GM12878 (cell line): ENCODE measurements around the gene KCNJ10. TPM values are rescaled to one million over a fixed set of nuclear protein-coding genes. Genes with fewer than 3 reads are reported as not detected.

ENCODE experiments used
- BHLHE40 ChIP-seq, 2 experiments: fragments of 450-650 bp in 1 of 2; IDR thresholded peaks; 2 replicates each; pipeline ENCODE4 v1.6.1; 2011 to 2017; ENCODE audit warnings: low read depth in 2 of 2, borderline replicate concordance in 1 of 2, improper control_type of control experiment in 1 of 2, low read length in 1 of 2, mild to moderate bottlenecking in 1 of 2
- DPF2 ChIP-seq: fragments of 450-650 bp; IDR thresholded peaks from 2 replicates; pipeline ENCODE4 v1.6.1; 2017; ENCODE audit warnings: mild to moderate bottlenecking
- E4F1 ChIP-seq: fragments of 450-650 bp; IDR thresholded peaks from 2 replicates; pipeline ENCODE4 v1.6.1; 2018; ENCODE audit warnings: borderline replicate concordance, mild to moderate bottlenecking; ENCODE audit not compliant: partially characterized antibody
- EED ChIP-seq: sonication (generic); IDR thresholded peaks from 2 replicates; pipeline ENCODE4 v1.6.1; 2016; ENCODE audit warnings: antibody characterized with exemption, low read depth
- IRF5 ChIP-seq: fragments of 450-650 bp; IDR thresholded peaks from 2 replicates; pipeline ENCODE4 v1.6.1; 2017; ENCODE audit warnings: borderline replicate concordance
- NFIC ChIP-seq: IDR thresholded peaks from 2 replicates; pipeline ENCODE4 v1.6.1; 2012; ENCODE audit warnings: low read depth, mild to moderate bottlenecking, inconsistent platforms, low read length, moderate library complexity
- SMAD5 ChIP-seq: IDR thresholded peaks from 2 replicates; pipeline ENCODE4 v1.6.1; 2016; ENCODE audit warnings: antibody characterized with exemption, low read depth
- polyA plus RNA-seq, 11 experiments: library from polyadenylated mRNA; depleted of rRNA in 4 of 11; unstranded in 6 of 11; stranded (reverse) in 5 of 11; fragments of >200 nt; fragmentation: Nextera tagmentation in 4 of 11; fragmentation: Illumina TruSeq in 1 of 11; extraction: Ambion mirVana in 4 of 11; extraction: Trizol in 1 of 11; gene quantifications; 1 replicate in 1 of 11; 2 replicates in 10 of 11; pipeline versions ENCODE4 v1.2.1 to v1.2.3, GENCODE V29; 2011 to 2016; ENCODE audit warnings: inconsistent platforms in 2 of 11, missing spikeins in 2 of 11, low read depth in 1 of 11
- total RNA-seq, 4 experiments: library from RNA; depleted of rRNA in 3 of 4; stranded (reverse); fragments of >200 nt in 3 of 4; fragmentation: Illumina TruSeq in 1 of 4; extraction: Trizol in 1 of 4; gene quantifications; 2 replicates each; pipeline versions ENCODE4 v1.2.1 to v1.2.3, GENCODE V29; 2013 to 2021

Gene KCNJ10
- total and polyA plus RNA-seq, 10 of the 15 experiments (the other 5 are each of a cell fraction or from before 2014, with no cell fraction given) = 0.01 to 0.29 (median 0.09) TPM; not detected in 2

GRCh38 chr1:160031365-160032164 is 38.4 kb downstream of the KCNJ10 start, which contains the start of gene PIGM (continued):
- TF ChIP-seq IRF5 (no peak), NFIC (0 out of 2 replicates have a peak, but pooled peaks have one; percentile 42), EED (peak; percentile 79; the same call in 1 of the 2 replicates), DPF2 (0 out of 2 replicates have a peak, but pooled peaks have one; percentile 11), SMAD5 (0 out of 2 replicates have a peak, but pooled peaks have one; percentile 23), BHLHE40 (IDR thresholded peaks at IDR 0.05; ENCODE audit: borderline replicate concordance in 1 of 2, low read depth in 2 of 2, low read length in 1 of 2) (peak; percentile 66 to 89; a peak in 3 of 4 replicates), E4F1 (peak; percentile 44)
